ENCODE measurements around the gene ANTXR1. TPM values are rescaled to one million over a fixed set of nuclear protein-coding genes. Genes with fewer than 3 reads are reported as not detected.

ANTXR1 gene
- polyA plus RNA-seq, 6 donors from 2014 or later: not detected

DNA sequence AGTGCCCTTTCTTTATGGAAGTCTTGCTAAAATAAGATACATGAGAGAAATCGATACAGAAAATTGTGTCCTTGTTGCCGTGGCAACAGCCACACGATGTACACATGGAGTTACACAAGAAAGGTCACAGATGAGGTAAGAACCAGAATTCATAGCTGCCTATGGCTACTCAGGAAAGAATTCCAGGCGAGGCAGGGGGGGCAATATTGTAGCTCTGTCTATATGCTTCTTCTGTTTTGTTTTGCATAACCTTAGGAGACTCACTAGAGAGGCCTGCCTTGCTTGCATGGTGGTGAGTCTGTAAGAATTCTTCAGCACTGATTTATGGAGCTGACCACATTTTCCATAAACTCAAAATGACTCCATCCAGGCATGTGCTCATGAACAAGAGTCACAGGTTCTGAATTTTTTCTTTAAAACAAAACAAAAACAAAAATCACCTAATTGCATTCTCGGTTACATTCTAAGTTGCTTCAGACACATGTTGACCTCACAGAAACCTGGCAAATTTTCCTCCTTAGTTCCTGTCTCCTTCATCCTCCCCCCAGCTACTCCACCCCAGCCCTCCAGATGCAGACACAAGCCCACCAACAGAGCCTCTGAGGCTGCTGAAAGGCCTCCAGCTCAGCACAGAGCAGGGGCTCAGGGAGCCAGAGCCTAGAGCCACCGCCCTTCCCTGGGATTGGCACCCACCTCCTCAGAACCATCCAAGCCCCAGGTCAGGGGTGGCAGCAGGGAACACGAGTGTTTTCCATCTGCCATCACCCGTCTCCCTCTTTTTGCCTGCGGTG, 183.5 kb downstream of the ANTXR1 start:
- no peak overlapping the region for H3K27ac Mint-ChIP-seq
- H3K36me3 Mint-ChIP-seq: no peaks in the 10 kb centered on the region
- no peak for ATAC-seq (ENCODE audit: low read depth in 2 of 2)

DNA sequence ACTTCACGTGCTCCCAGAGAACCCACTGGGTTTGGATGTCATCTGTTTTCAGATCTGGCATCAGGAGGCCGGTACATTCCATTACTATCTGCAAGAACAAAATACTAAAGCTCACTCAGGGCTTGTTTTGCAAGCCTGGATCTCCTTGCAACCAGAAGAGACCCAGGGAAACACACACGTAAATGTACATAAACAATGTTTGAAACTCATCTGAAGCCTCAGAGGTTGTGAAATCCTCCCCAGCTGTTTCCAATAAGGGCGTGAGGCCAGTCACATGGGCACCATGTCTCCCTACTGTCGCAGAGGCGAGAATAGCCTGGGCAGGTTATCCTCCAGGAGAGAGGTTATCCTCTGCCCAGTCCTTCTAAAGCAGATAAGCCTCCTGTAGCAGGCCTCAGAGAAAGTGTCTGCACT, 187.1 kb downstream of the ANTXR1 start:
- Mint-ChIP-seq H3K4me3 (no peak overlapping the region), H3K9me3 (no peaks in the 10 kb centered on the region), H3K4me1 (no peaks in the 10 kb centered on the region), H3K27me3 (peaks cover 7 to 14% (median 9%) of the 10 kb centered on the region in 3 donors), H3K27ac (no peak overlapping the region), H3K36me3 (no peaks in the 10 kb centered on the region)
- ATAC-seq (ENCODE audit: low read depth in 2 of 2) (no peak), DNase-seq (no peak)

More for the DNA sequence above, 183.5 kb downstream of the ANTXR1 start:
- peaks cover 0 to 17% (median 15%) of the 10 kb centered on the region in 3 donors for H3K27me3 Mint-ChIP-seq
- DNase-seq: no peak
- no peak overlapping the region for H3K4me3 Mint-ChIP-seq
- no peaks in the 10 kb centered on the region for H3K9me3 Mint-ChIP-seq
- no peaks in the 10 kb centered on the region for H3K4me1 Mint-ChIP-seq

GRCh38 chr2:69201259-69201658, 188.3 kb downstream of the ANTXR1 start:
- no peaks in the 10 kb centered on the region for H3K36me3 Mint-ChIP-seq
- H3K4me1 Mint-ChIP-seq: no peaks in the 10 kb centered on the region
- H3K27me3 Mint-ChIP-seq: peaks cover 7 to 14% (median 9%) of the 10 kb centered on the region in 3 donors
- H3K27ac Mint-ChIP-seq: no peak overlapping the region
- H3K9me3 Mint-ChIP-seq: no peaks in the 10 kb centered on the region
- ATAC-seq (ENCODE audit: low read depth in 2 of 2): no peak
- H3K4me3 Mint-ChIP-seq: no peak overlapping the region
- no peak for DNase-seq

GRCh38 chr2:69202327-69202726, 189.3 kb downstream of the ANTXR1 start:
- H3K36me3 Mint-ChIP-seq: no peaks in the 10 kb centered on the region
- no peak overlapping the region for H3K27ac Mint-ChIP-seq
- no peak for DNase-seq
- H3K4me3 Mint-ChIP-seq: no peak overlapping the region
- H3K9me3 Mint-ChIP-seq: no peaks in the 10 kb centered on the region
- ATAC-seq (ENCODE audit: low read depth in 2 of 2): no peak
- H3K4me1 Mint-ChIP-seq: no peaks in the 10 kb centered on the region
- peaks cover 7 to 9% (median 8%) of the 10 kb centered on the region in 3 donors for H3K27me3 Mint-ChIP-seq

GRCh38 chr2:69203166-69203985, 190.4 kb downstream of the ANTXR1 start:
- DNase-seq (no peak), ATAC-seq (ENCODE audit: low read depth in 2 of 2) (no peak)
- H3K27ac Mint-ChIP-seq: no peak overlapping the region
- peaks cover 7 to 14% (median 9%) of the 10 kb centered on the region in 3 donors for H3K27me3 Mint-ChIP-seq
- no peaks in the 10 kb centered on the region for H3K4me1 Mint-ChIP-seq
- no peak overlapping the region for H3K4me3 Mint-ChIP-seq
- no peaks in the 10 kb centered on the region for H3K36me3 Mint-ChIP-seq
- peaks cover 0 to 5% (median 0%) of the 10 kb centered on the region in 7 donors for H3K9me3 Mint-ChIP-seq

DNA sequence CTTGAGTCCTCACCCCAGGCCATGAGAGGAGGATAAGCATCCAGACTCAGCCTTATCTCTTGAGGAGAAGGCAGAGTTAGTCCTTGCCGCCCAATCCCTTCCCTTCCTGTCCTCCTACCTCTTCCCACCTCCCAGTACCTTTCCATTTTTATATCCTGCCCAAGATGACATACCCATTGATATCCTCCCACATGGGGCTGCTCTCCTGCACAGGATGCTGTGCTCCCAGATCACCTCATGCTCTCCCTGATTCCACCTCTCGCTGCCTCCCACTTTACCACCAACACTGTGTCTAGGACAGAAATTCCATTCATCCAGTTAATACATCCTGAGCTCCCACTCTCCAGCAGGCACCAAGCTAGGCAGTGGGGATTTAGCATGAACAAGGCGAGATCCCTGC, 191.7 kb downstream of the ANTXR1 start:
- Mint-ChIP-seq H3K27me3 (peaks cover 7 to 14% (median 9%) of the 10 kb centered on the region in 3 donors), H3K27ac (peak overlapping the region in 2 of 6 donors; percentile 34 to 70), H3K36me3 (no peaks in the 10 kb centered on the region), H3K4me3 (no peak overlapping the region), H3K9me3 (peaks cover 0 to 5% (median 0%) of the 10 kb centered on the region in 7 donors), H3K4me1 (no peaks in the 10 kb centered on the region)
- ATAC-seq (ENCODE audit: low read depth in 2 of 2): no peak
- no peak for DNase-seq

DNA sequence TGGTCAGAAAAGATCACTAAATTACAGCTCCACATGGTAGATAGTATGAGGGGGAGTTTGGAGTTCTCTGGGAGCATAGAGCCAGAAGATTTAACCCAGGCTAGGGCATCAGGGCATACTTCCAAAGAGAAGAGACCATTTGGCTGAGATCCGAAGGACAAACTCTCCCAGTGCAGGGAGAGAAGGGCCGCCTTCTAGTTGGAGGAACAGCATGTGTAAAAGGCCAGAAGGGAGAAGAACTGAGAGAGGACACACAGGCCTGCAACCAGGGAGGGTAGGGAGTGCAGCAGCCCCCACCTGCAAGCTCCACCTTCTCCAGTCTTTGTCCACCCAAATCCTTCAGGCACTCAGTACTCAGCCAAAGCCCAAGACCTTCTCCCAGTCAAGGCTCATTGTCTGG, 192.1 kb downstream of the ANTXR1 start:
- Mint-ChIP-seq H3K4me1 (no peaks in the 10 kb centered on the region), H3K27ac (no peak overlapping the region), H3K9me3 (peaks cover 0 to 5% (median 0%) of the 10 kb centered on the region in 7 donors), H3K36me3 (no peaks in the 10 kb centered on the region), H3K4me3 (no peak overlapping the region), H3K27me3 (peaks cover 7 to 14% (median 9%) of the 10 kb centered on the region in 3 donors)
- ATAC-seq (ENCODE audit: low read depth in 2 of 2) (no peak), DNase-seq (no peak)

- Mint-ChIP-seq H3K27me3 (peaks cover 7 to 14% (median 9%) of the 10 kb centered on the region in 3 donors), H3K36me3 (no peaks in the 10 kb centered on the region), H3K27ac (no peak overlapping the region), H3K4me3 (no peak overlapping the region), H3K4me1 (no peaks in the 10 kb centered on the region), H3K9me3 (peaks cover 0 to 5% (median 0%) of the 10 kb centered on the region in 7 donors)
- no peak for ATAC-seq (ENCODE audit: low read depth in 2 of 2)
- DNase-seq: no peak
These were observed 192.5 kb downstream of the ANTXR1 start for GRCh38 chr2:69205491-69205890.

GRCh38 chr2:69208023-69208595, 195.1 kb downstream of the ANTXR1 start:
- Mint-ChIP-seq H3K4me1 (no peaks in the 10 kb centered on the region), H3K27me3 (peaks cover 7 to 14% (median 9%) of the 10 kb centered on the region in 3 donors), H3K27ac (no peak overlapping the region), H3K36me3 (no peaks in the 10 kb centered on the region), H3K9me3 (peaks cover 0 to 5% (median 0%) of the 10 kb centered on the region in 7 donors), H3K4me3 (no peak overlapping the region)
- no peak for ATAC-seq (ENCODE audit: low read depth in 2 of 2)
- no peak for DNase-seq

GRCh38 chr2:69209482-69209881, 196.5 kb downstream of the ANTXR1 start:
- H3K4me1 Mint-ChIP-seq: no peaks in the 10 kb centered on the region
- no peaks in the 10 kb centered on the region for H3K36me3 Mint-ChIP-seq
- peaks cover 4 to 11% (median 7%) of the 10 kb centered on the region in 3 donors for H3K27me3 Mint-ChIP-seq
- peaks cover 0 to 5% (median 0%) of the 10 kb centered on the region in 7 donors for H3K9me3 Mint-ChIP-seq
- ATAC-seq (ENCODE audit: low read depth in 2 of 2) (no peak), DNase-seq (no peak)
- no peak overlapping the region for H3K4me3 Mint-ChIP-seq
- H3K27ac Mint-ChIP-seq: no peak overlapping the region

DNA sequence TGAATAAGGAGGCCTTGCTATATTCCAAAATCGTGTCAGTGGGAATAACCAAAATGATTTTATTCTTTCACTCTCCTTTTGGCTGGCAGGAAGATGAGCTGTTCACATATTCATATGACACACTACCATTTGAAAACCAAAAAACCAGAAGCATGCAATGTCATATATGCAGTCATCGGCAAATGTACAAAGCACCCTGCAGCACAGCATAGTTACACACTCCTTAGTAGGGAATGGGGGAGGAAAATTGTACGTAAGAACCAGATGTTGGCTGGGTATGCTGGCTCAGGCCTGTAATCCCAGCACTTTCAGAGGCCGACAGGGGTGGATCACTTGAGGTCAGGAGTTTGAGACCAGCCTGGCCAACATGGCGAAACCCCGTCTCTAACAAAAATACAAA, 197.4 kb downstream of the ANTXR1 start:
- no peak overlapping the region for H3K27ac Mint-ChIP-seq
- no peaks in the 10 kb centered on the region for H3K4me1 Mint-ChIP-seq
- no peak for DNase-seq
- H3K9me3 Mint-ChIP-seq: peaks cover 0 to 5% (median 0%) of the 10 kb centered on the region in 7 donors
- no peak overlapping the region for H3K4me3 Mint-ChIP-seq
- peaks cover 0 to 6% (median 0%) of the 10 kb centered on the region in 3 donors for H3K27me3 Mint-ChIP-seq
- H3K36me3 Mint-ChIP-seq: no peaks in the 10 kb centered on the region
- no peak for ATAC-seq (ENCODE audit: low read depth in 2 of 2)

DNA sequence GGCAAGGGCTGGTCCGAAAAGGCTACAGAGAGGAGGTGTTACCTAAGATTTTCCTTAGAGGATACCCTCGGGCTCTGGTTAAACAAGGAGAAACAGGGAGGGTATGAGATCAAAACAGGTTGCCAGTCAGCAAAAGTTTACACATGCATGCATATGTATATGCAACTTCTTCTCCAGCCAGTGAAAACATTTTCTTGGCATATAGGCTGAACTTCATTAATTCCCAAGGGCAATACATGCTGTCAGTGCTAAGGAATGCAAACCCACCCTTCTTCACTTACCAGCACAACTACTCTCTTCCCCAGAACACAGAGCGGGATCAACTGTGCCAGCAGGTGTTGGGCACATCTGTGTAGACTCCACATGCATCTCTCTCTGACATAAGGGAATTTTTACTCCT, 198.1 kb downstream of the ANTXR1 start:
- Mint-ChIP-seq H3K36me3 (no peaks in the 10 kb centered on the region), H3K9me3 (peaks cover 0 to 5% (median 0%) of the 10 kb centered on the region in 7 donors), H3K4me3 (no peak overlapping the region), H3K27ac (no peak overlapping the region), H3K27me3 (peaks cover 0 to 6% (median 0%) of the 10 kb centered on the region in 3 donors), H3K4me1 (no peaks in the 10 kb centered on the region)
- DNase-seq (no peak), ATAC-seq (ENCODE audit: low read depth in 2 of 2) (no peak)

DNA sequence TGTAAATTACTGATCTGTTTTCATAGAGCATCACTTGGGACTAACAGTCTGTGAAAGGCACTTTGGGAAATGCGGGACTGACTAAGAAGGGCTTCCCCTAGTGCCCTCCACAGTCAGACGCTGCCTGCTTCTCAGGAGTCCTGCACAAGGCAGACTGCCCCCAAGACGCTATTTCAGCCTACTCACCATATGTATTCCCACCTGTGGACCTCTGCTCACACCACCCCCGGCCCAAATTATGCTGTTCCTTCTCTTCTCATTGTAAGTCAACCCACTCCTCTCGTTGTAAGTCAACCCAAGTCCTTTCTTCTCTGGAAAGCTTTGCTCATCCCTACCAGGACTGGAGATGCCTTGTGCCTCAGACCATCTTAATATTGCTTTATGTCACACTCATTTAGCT, 198.7 kb downstream of the ANTXR1 start:
- ATAC-seq (ENCODE audit: low read depth in 2 of 2): no peak
- Mint-ChIP-seq H3K27me3 (peaks cover 0 to 6% (median 3%) of the 10 kb centered on the region in 3 donors), H3K4me3 (no peak overlapping the region), H3K9me3 (peaks cover 0 to 5% (median 0%) of the 10 kb centered on the region in 7 donors), H3K36me3 (no peaks in the 10 kb centered on the region), H3K4me1 (no peaks in the 10 kb centered on the region), H3K27ac (no peak overlapping the region)
- no peak for DNase-seq

All from naive B cell (primary cell).